ENCODE measurements around the gene MYOZ1.
"Not testable (repeated sequence)": the region's sequence is repeated elsewhere in the genome, so short reads cannot be mapped to it uniquely, and the experiment has no call there.

Gene MYOZ1

GRCh38 chr10:73623056-73623455, 18.2 kb downstream of the MYOZ1 start:
- H3K79me2 ChIP-seq (ENCODE audit: low read length): peaks cover 7% of the 10 kb centered on the region
- no peaks in the 10 kb centered on the region for H4K20me1 ChIP-seq (ENCODE audit: insufficient read depth, low read length)
- no peak overlapping the region for H3K4me3 ChIP-seq (ENCODE audit: low read length)
- H3K4me2 ChIP-seq (ENCODE audit: low read length): no peak overlapping the region
- no peaks in the 10 kb centered on the region for H3K9me3 ChIP-seq (ENCODE audit: insufficient read depth, low read length)
- TF ChIP-seq CTCF (IDR thresholded peaks at IDR 0.05; ENCODE audit: low read depth, low read length): no peak
- no peak for TF ChIP-seq EZH2phosphoT487 (IDR thresholded peaks at IDR 0.05; ENCODE audit: low read depth)
- peaks cover 4% of the 10 kb centered on the region; the same call in 1 of the 2 replicates for H3K4me1 ChIP-seq (ENCODE audit: low read length)
- H2AFZ ChIP-seq (ENCODE audit: low read depth, low read length): no peak overlapping the region
- no peaks in the 10 kb centered on the region for H3K36me3 ChIP-seq (replicated peaks; ENCODE audit: low read depth, low read length)
- H3K9ac ChIP-seq (ENCODE audit: low read length): no peak overlapping the region
- no peak overlapping the region for H3K27ac ChIP-seq (ENCODE audit: low read length)
- H3K27me3 ChIP-seq (ENCODE audit: low read depth, low read length): no peaks in the 10 kb centered on the region

- H3K4me3 ChIP-seq (ENCODE audit: low read length): not testable (repeated sequence)
These were observed 20.3 kb downstream of the MYOZ1 start for GRCh38 chr10:73620974-73621373.

GRCh38 chr10:73617143-73617542, 24.1 kb downstream of the MYOZ1 start:
- H3K9me3 ChIP-seq (ENCODE audit: insufficient read depth, low read length); H3K4me1 ChIP-seq (ENCODE audit: low read length); H3K27me3 ChIP-seq (ENCODE audit: low read depth, low read length); H3K79me2 ChIP-seq (ENCODE audit: low read length); H2AFZ ChIP-seq (ENCODE audit: low read depth, low read length); H3K9ac ChIP-seq (ENCODE audit: low read length); H3K4me2 ChIP-seq (ENCODE audit: low read length); H3K36me3 ChIP-seq (replicated peaks; ENCODE audit: low read depth, low read length); H3K27ac ChIP-seq (ENCODE audit: low read length); H4K20me1 ChIP-seq (ENCODE audit: insufficient read depth, low read length); H3K4me3 ChIP-seq (ENCODE audit: low read length): not testable (repeated sequence)

More at GRCh38 chr10:73620974-73621373, 20.3 kb downstream of the MYOZ1 start:
- not testable (repeated sequence) for H2AFZ ChIP-seq (ENCODE audit: low read depth, low read length); H3K79me2 ChIP-seq (ENCODE audit: low read length); H3K27me3 ChIP-seq (ENCODE audit: low read depth, low read length); H3K36me3 ChIP-seq (replicated peaks; ENCODE audit: low read depth, low read length); H3K4me1 ChIP-seq (ENCODE audit: low read length); H3K27ac ChIP-seq (ENCODE audit: low read length); H3K9ac ChIP-seq (ENCODE audit: low read length); H3K4me2 ChIP-seq (ENCODE audit: low read length); H3K9me3 ChIP-seq (ENCODE audit: insufficient read depth, low read length); H4K20me1 ChIP-seq (ENCODE audit: insufficient read depth, low read length)

- no peaks in the 10 kb centered on the region for H4K20me1 ChIP-seq (ENCODE audit: insufficient read depth, low read length)
- H3K27ac ChIP-seq (ENCODE audit: low read length): no peak overlapping the region
These were observed 26.6 kb downstream of the MYOZ1 start for GRCh38 chr10:73614720-73615119.

GRCh38 chr10:73609116-73609515, 32.2 kb downstream of the MYOZ1 start:
- no peak overlapping the region for H3K4me2 ChIP-seq (ENCODE audit: low read length)
- H3K4me3 ChIP-seq (ENCODE audit: low read length): no peak overlapping the region
- no peaks in the 10 kb centered on the region for H3K36me3 ChIP-seq (replicated peaks; ENCODE audit: low read depth, low read length)
- H3K27me3 ChIP-seq (ENCODE audit: low read depth, low read length): no peaks in the 10 kb centered on the region
- no peak overlapping the region for H3K27ac ChIP-seq (ENCODE audit: low read length)
- no peaks in the 10 kb centered on the region for H4K20me1 ChIP-seq (ENCODE audit: insufficient read depth, low read length)
- H3K9ac ChIP-seq (ENCODE audit: low read length): no peak overlapping the region
- TF ChIP-seq CTCF (IDR thresholded peaks at IDR 0.05; ENCODE audit: low read depth, low read length) (no peak), EZH2phosphoT487 (IDR thresholded peaks at IDR 0.05; ENCODE audit: low read depth) (no peak)
- no peak overlapping the region for H2AFZ ChIP-seq (ENCODE audit: low read depth, low read length)
- H3K79me2 ChIP-seq (ENCODE audit: low read length): no peaks in the 10 kb centered on the region
- no peaks in the 10 kb centered on the region for H3K9me3 ChIP-seq (ENCODE audit: insufficient read depth, low read length)
- no peaks in the 10 kb centered on the region for H3K4me1 ChIP-seq (ENCODE audit: low read length)

More at GRCh38 chr10:73614720-73615119, 26.6 kb downstream of the MYOZ1 start:
- Histone ChIP-seq H3K4me3 (ENCODE audit: low read length) (no peak overlapping the region), H2AFZ (ENCODE audit: low read depth, low read length) (no peak overlapping the region), H3K27me3 (ENCODE audit: low read depth, low read length) (no peaks in the 10 kb centered on the region), H3K4me1 (ENCODE audit: low read length) (no peaks in the 10 kb centered on the region), H3K9ac (ENCODE audit: low read length) (no peak overlapping the region), H3K4me2 (ENCODE audit: low read length) (no peak overlapping the region), H3K9me3 (ENCODE audit: insufficient read depth, low read length) (no peaks in the 10 kb centered on the region), H3K36me3 (replicated peaks; ENCODE audit: low read depth, low read length) (no peaks in the 10 kb centered on the region), H3K79me2 (ENCODE audit: low read length) (no peaks in the 10 kb centered on the region)
- TF ChIP-seq CTCF (IDR thresholded peaks at IDR 0.05; ENCODE audit: low read depth, low read length) (no peak), EZH2phosphoT487 (IDR thresholded peaks at IDR 0.05; ENCODE audit: low read depth) (no peak)
